Spleen (tissue), 11 donors: Measurements from ENCODE around the gene RINL. TPM values are rescaled to one million over a fixed set of nuclear protein-coding genes. Genes with fewer than 3 reads are reported as not detected.

ENCODE experiments used
- DNase-seq: peaks from one replicate; pipeline ENCODE4 v3.0.0-alpha.2; 2020
- H3K27ac ChIP-seq, 8 donors: fragments of 200-600 bp; sonication (generic) in 7 of 8; 1 replicate in 4 of 8; 2 replicates in 4 of 8; pipeline versions ENCODE4 v1.5.0 to v1.8.0; 2016 to 2021; ENCODE audit warnings: inconsistent platforms in 4 of 8, mild to moderate bottlenecking in 4 of 8, moderate library complexity in 1 of 8
- H3K27me3 ChIP-seq, 7 donors: fragments of 200-600 bp; sonication (generic) in 6 of 7; replicated peaks in 1 of 7; 1 replicate in 4 of 7; 2 replicates in 3 of 7; pipeline versions ENCODE4 v1.5.0 to v1.8.0; 2016 to 2021; ENCODE audit warnings: inconsistent platforms in 3 of 7, mild to moderate bottlenecking in 1 of 7
- H3K36me3 ChIP-seq, 6 donors: fragments of 200-600 bp; sonication (generic) in 5 of 6; 1 replicate in 4 of 6; 2 replicates in 2 of 6; pipeline versions ENCODE4 v1.5.0 to v1.8.0; 2016 to 2021; ENCODE audit warnings: inconsistent platforms in 2 of 6
- H3K4me1 ChIP-seq, 6 donors: fragments of 200-600 bp; sonication (generic) in 5 of 6; 1 replicate in 3 of 6; 2 replicates in 3 of 6; pipeline versions ENCODE4 v1.5.0 to v1.8.0; 2016 to 2021; ENCODE audit warnings: inconsistent platforms in 3 of 6
- H3K4me3 ChIP-seq, 8 donors: fragments of 200-600 bp; sonication (generic) in 7 of 8; 1 replicate in 4 of 8; 2 replicates in 4 of 8; pipeline versions ENCODE4 v1.5.0 to v1.8.0; 2016 to 2021; ENCODE audit warnings: inconsistent platforms in 4 of 8, mild to moderate bottlenecking in 4 of 8, moderate library complexity in 2 of 8
- H3K9me3 ChIP-seq, 8 donors: fragments of 200-600 bp; sonication (generic) in 7 of 8; 1 replicate in 4 of 8; 2 replicates in 4 of 8; pipeline versions ENCODE4 v1.5.0 to v1.8.0; 2016 to 2021; ENCODE audit warnings: inconsistent platforms in 4 of 8
- POLR2A ChIP-seq, 3 donors: fragments of 450-650 bp; IDR thresholded peaks; one replicate each; pipeline ENCODE4 v1.5.1; 2017; ENCODE audit warnings: antibody characterized with exemption in 3 of 3, mild to moderate bottlenecking in 1 of 3
- POLR2AphosphoS5 ChIP-seq, 3 donors: sonication (generic); formaldehyde crosslinking; IDR thresholded peaks; one replicate each; pipeline ENCODE4 v1.5.1; 2017; ENCODE audit warnings: antibody characterized with exemption in 3 of 3
- WGBS, 5 donors: extraction: QIAGEN DNeasy Blood & Tissue Kit in 3 of 5; methylation state at CpG; one replicate each; pipeline versions ENCODE4 v1.1.5 to v1.1.7; 2013 to 2018; 5-methylcytosine and 5-hydroxymethylcytosine counted together
- intact Hi-C: fragments of 100-400 bp; cut with DNase I; formaldehyde crosslinking; loops from one replicate; pipeline ENCODE4 v1.15.0; 2023; ENCODE audit warnings: low total_unique reads
- polyA plus RNA-seq, 3 donors: library from polyadenylated mRNA; stranded (reverse); fragments of 200-250 nt; gene quantifications; one replicate each; pipeline ENCODE4 v1.2.1, GENCODE V29; 2013
- total RNA-seq, 7 donors: library from RNA; depleted of rRNA in 3 of 7; stranded (reverse); fragments of >200 nt in 3 of 7; fragmentation: NEBNext Ultra II Directional in 4 of 7; extraction: Animal tissue kit (Norgen Biotek cat#: 25700) in 4 of 7; gene quantifications; one replicate each; pipeline versions ENCODE4 v1.1.0 to v1.2.1, GENCODE V29; 2016 to 2021
- TF ChIP-seq, protein P1 (sequence below), 11 experiments: fragments of 200-600 bp in 7 of 11; fragments of 450-650 bp in 4 of 11; sonication (generic) in 4 of 11; IDR thresholded peaks in 8 of 11; conservative IDR thresholded peaks in 3 of 11; 1 replicate in 7 of 11; 2 replicates in 4 of 11; pipeline versions ENCODE4 v1.4.0 to v1.8.0; 2016 to 2021; ENCODE audit warnings: antibody characterized with exemption in 11 of 11, inconsistent platforms in 4 of 11, mild to moderate bottlenecking in 1 of 11
- donor health status: healthy with polysubstance abuse.
- donor health status: DM: no; HTN: no; CAD: no; lungs with moderate emphysema.
- donor health status: DM: no; HTN: no; CAD: no.
- donor health status: Bipolar disorder and iron deficiency.
- donor health status: healthy.
- donor health status: DM: no; HTN: no; CAD: no.
- donor health status: DM: yes; HTN: yes; CAD: no.

The RINL gene
- total and polyA plus RNA-seq, 10 donors = 14.5 to 42.5 (median 27.0) TPM

DNA sequence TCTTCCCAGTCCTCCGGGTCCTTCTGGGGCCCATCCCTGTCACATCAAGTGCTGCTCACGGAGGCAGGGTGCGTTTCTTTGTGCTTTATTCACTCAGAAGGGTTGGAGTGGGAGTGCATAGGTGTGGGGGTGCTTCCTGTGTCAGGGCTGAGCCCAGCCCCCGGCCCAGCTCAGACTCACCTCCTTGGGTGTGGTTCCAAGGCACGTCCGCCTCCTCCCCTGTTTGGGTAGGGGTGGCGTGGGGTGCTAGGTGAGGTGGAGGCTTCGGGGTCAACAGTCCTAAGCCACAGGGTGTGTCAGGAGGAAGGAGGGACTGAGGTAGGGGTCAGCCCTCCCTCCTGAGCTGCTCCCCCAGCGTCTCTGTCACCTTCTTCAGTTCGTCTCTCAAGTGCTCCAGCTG is 30.8 kb upstream of the RINL start:
- TF ChIP-seq POLR2AphosphoS5 (IDR thresholded peaks at IDR 0.05) (peak in 2 of 3 donors; percentile 13 to 53), POLR2A (IDR thresholded peaks at IDR 0.05) (no peak)
- Histone ChIP-seq H3K36me3 (peaks cover 0 to 59% (median 43%) of the 10 kb centered on the region in 6 donors), H3K9me3 (no peaks in the 10 kb centered on the region), H3K27me3 (peaks cover 0 to 19% (median 4%) of the 10 kb centered on the region in 7 donors), H3K4me3 (no peak overlapping the region), H3K27ac (no peak overlapping the region), H3K4me1 (peaks cover 0 to 3% (median 0%) of the 10 kb centered on the region in 6 donors)
- DNase-seq = no peak
- intact Hi-C loops = no loop called here
- 70 to 82% (median 80%) methylated on average over 8 to 10 of the region's 10 CpGs for WGBS, 5 donors

- Histone ChIP-seq H3K4me1 (peaks cover 0 to 16% (median 1%) of the 10 kb centered on the region in 6 donors), H3K36me3 (peaks cover 0 to 68% (median 43%) of the 10 kb centered on the region in 6 donors), H3K27me3 (peaks cover 0 to 19% (median 4%) of the 10 kb centered on the region in 7 donors), H3K9me3 (no peaks in the 10 kb centered on the region), H3K4me3 (no peak overlapping the region), H3K27ac (no peak overlapping the region)
- TF ChIP-seq, protein P1, sequence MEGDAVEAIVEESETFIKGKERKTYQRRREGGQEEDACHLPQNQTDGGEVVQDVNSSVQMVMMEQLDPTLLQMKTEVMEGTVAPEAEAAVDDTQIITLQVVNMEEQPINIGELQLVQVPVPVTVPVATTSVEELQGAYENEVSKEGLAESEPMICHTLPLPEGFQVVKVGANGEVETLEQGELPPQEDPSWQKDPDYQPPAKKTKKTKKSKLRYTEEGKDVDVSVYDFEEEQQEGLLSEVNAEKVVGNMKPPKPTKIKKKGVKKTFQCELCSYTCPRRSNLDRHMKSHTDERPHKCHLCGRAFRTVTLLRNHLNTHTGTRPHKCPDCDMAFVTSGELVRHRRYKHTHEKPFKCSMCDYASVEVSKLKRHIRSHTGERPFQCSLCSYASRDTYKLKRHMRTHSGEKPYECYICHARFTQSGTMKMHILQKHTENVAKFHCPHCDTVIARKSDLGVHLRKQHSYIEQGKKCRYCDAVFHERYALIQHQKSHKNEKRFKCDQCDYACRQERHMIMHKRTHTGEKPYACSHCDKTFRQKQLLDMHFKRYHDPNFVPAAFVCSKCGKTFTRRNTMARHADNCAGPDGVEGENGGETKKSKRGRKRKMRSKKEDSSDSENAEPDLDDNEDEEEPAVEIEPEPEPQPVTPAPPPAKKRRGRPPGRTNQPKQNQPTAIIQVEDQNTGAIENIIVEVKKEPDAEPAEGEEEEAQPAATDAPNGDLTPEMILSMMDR (IDR thresholded peaks at IDR 0.05 in 8 of 11, conservative IDR thresholded peaks at IDR 0.05 in 3 of 11) = no peak
- TF ChIP-seq POLR2A (IDR thresholded peaks at IDR 0.05) = no peak
- no peak for TF ChIP-seq POLR2AphosphoS5 (IDR thresholded peaks at IDR 0.05)
- intact Hi-C loops = no loop called here
- 95 to 97% (median 95%) methylated on average over 12 of the region's 12 CpGs for WGBS, 5 donors
- no peak for DNase-seq
Observed at GRCh38 chr19:38907670-38908069, 29.6 kb upstream of the RINL start.

- TF ChIP-seq, protein P1 (IDR thresholded peaks at IDR 0.05 in 8 of 11, conservative IDR thresholded peaks at IDR 0.05 in 3 of 11) = no peak
- TF ChIP-seq POLR2AphosphoS5 (IDR thresholded peaks at IDR 0.05) = peak in 1 of 3 donors; percentile 40
- Histone ChIP-seq H3K4me3 (no peak overlapping the region), H3K27me3 (peaks cover 0 to 18% (median 4%) of the 10 kb centered on the region in 7 donors), H3K27ac (no peak overlapping the region), H3K9me3 (no peaks in the 10 kb centered on the region), H3K36me3 (peaks cover 0 to 68% (median 43%) of the 10 kb centered on the region in 6 donors), H3K4me1 (peaks cover 0 to 20% (median 1%) of the 10 kb centered on the region in 6 donors)
- no peak for DNase-seq
- WGBS, 5 donors = 93 to 99% (median 96%) methylated on average over 18 to 29 of the region's 29 CpGs
- intact Hi-C loops = no loop called here
Observed at GRCh38 chr19:38907227-38907626, 29.2 kb upstream of the RINL start.

- peaks cover 0 to 68% (median 43%) of the 10 kb centered on the region in 6 donors for H3K36me3 ChIP-seq
- no peak for TF ChIP-seq POLR2A (IDR thresholded peaks at IDR 0.05)
- intact Hi-C loops = no loop called here
- H3K9me3 ChIP-seq = no peaks in the 10 kb centered on the region
- no peak overlapping the region for H3K4me3 ChIP-seq
- WGBS, 5 donors = 90 to 99% (median 97%) methylated on average over 4 of the region's 4 CpGs
- H3K27ac ChIP-seq = no peak overlapping the region
- H3K4me1 ChIP-seq = peaks cover 2 to 35% (median 13%) of the 10 kb centered on the region in 6 donors
- H3K27me3 ChIP-seq = peaks cover 0 to 2% (median 0%) of the 10 kb centered on the region in 7 donors
- DNase-seq = no peak
Observed at GRCh38 chr19:38905620-38906019, 27.5 kb upstream of the RINL start.

GRCh38 chr19:38904581-38905539 is 26.8 kb upstream of the RINL start:
- H3K4me3 ChIP-seq = no peak overlapping the region
- peaks cover 6 to 42% (median 18%) of the 10 kb centered on the region in 6 donors for H3K4me1 ChIP-seq
- 78 to 92% (median 90%) methylated on average over 15 to 35 of the region's 35 CpGs for WGBS, 5 donors
- no peak for DNase-seq
- no peak overlapping the region for H3K27ac ChIP-seq
- intact Hi-C loops = no loop called here
- peak in 1 of 3 donors; percentile 27 for TF ChIP-seq POLR2AphosphoS5 (IDR thresholded peaks at IDR 0.05)
- TF ChIP-seq POLR2A (IDR thresholded peaks at IDR 0.05) = no peak
- TF ChIP-seq, protein P1 (IDR thresholded peaks at IDR 0.05 in 8 of 11, conservative IDR thresholded peaks at IDR 0.05 in 3 of 11) = no peak
- H3K36me3 ChIP-seq = peaks cover 0 to 65% (median 43%) of the 10 kb centered on the region in 6 donors
- H3K9me3 ChIP-seq = no peaks in the 10 kb centered on the region
- H3K27me3 ChIP-seq = no peaks in the 10 kb centered on the region
